ENCODE measurements around the gene TIAM1.

- TF ChIP-seq CTCF (IDR thresholded peaks at IDR 0.05) (no peak), ZFX (IDR thresholded peaks at IDR 0.05; ENCODE audit: borderline replicate concordance) (no peak)
These were observed 11.5 kb downstream of the TIAM1 start for GRCh38 chr21:31332525-31332924.
